ENCODE measurements around the gene BTBD19. TPM values are rescaled to one million over a fixed set of nuclear protein-coding genes. Genes with fewer than 3 reads are reported as not detected.
"Not testable (repeated sequence)": the region's sequence is repeated elsewhere in the genome, so short reads cannot be mapped to it uniquely, and the experiment has no call there.

Gene BTBD19
- 10 to 100 TPM; 13.5 to 22.2 TPM for total RNA-seq
- long read RNA-seq, donor 1, partial matches to known transcripts: 0 of 1 reads
- long read RNA-seq, donor 1, other reads (novel, unspliced or antisense): 1 of 1 reads
- long read RNA-seq, donor 2, partial matches to known transcripts: 0 of 5 reads
- long read RNA-seq, donor 2, other reads (novel, unspliced or antisense): 5 of 5 reads

GRCh38 chr1:44808063-44808937, at the start of gene BTBD19:
Gene BTBD19, plus strand, starts transcription at chr1:44808523. Its CDS starts 298 bp downstream, at chr1:44808821.
- peak; percentile 95 for DNase-seq (ENCODE audit: low spot score)
- intact Hi-C loops (cut with DNase I): no loop called here

GRCh38 chr1:44759077-44759476, 49.2 kb upstream of the BTBD19 start:
- DNase-seq (ENCODE audit: low spot score): no peak
- intact Hi-C loops (cut with DNase I): no loop called here

- no peak for DNase-seq (ENCODE audit: low spot score)
- intact Hi-C loops (cut with DNase I): no loop called here
These were observed 47.4 kb upstream of the BTBD19 start for GRCh38 chr1:44760876-44761275.

GRCh38 chr1:44766421-44766820, 41.9 kb upstream of the BTBD19 start:
- intact Hi-C loops (cut with DNase I); DNase-seq (ENCODE audit: low spot score): not testable (repeated sequence)

- intact Hi-C loops (cut with DNase I): no loop called here
- peak; percentile 97 for DNase-seq (ENCODE audit: low spot score)
These were observed 33.0 kb upstream of the BTBD19 start, which contains the start of gene RPS8 for GRCh38 chr1:44775078-44775929. Gene RPS8, plus strand, starts transcription at chr1:44775540. Its CDS starts 57 bp downstream, at chr1:44775597.

- intact Hi-C loops (cut with DNase I): no loop called here
- DNase-seq (ENCODE audit: low spot score): no peak
These were observed 32.2 kb upstream of the BTBD19 start for GRCh38 chr1:44775930-44776729.

GRCh38 chr1:44776730-44777068, 31.6 kb upstream of the BTBD19 start:
- DNase-seq (ENCODE audit: low spot score): no peak
- intact Hi-C loops (cut with DNase I): no loop called here

- intact Hi-C loops (cut with DNase I): no loop called here
- DNase-seq (ENCODE audit: low spot score): no peak
These were observed 30.8 kb upstream of the BTBD19 start for GRCh38 chr1:44777547-44777946.

GRCh38 chr1:44777969-44778635, 30.2 kb upstream of the BTBD19 start:
- no peak for DNase-seq (ENCODE audit: low spot score)
- intact Hi-C loops (cut with DNase I): no loop called here

GRCh38 chr1:44778705-44779576, 29.4 kb upstream of the BTBD19 start:
- intact Hi-C loops (cut with DNase I): no loop called here

GRCh38 chr1:44780583-44781121, 27.7 kb upstream of the BTBD19 start:
- no peak for DNase-seq (ENCODE audit: low spot score)
- intact Hi-C loops (cut with DNase I): loop anchor here in 1 of 2 donors (10.0 kb wide), 2 partner anchors 54 to 224 kb away; no protein-coding TSS in a partner anchor

More at GRCh38 chr1:44778705-44779576, 29.4 kb upstream of the BTBD19 start:
- DNase-seq (ENCODE audit: low spot score): no peak

- DNase-seq (ENCODE audit: low spot score): peak; percentile 22
- intact Hi-C loops (cut with DNase I): loop anchor here in 1 of 2 donors (10.0 kb wide), 2 partner anchors 51 to 221 kb away; no protein-coding TSS in a partner anchor
These were observed 24.6 kb upstream of the BTBD19 start for GRCh38 chr1:44783697-44784093.

- peak; percentile 80 for DNase-seq (ENCODE audit: low spot score)
- intact Hi-C loops (cut with DNase I): loop anchor here in 1 of 2 donors (10.0 kb wide), 2 partner anchors 50 to 220 kb away; no protein-coding TSS in a partner anchor
These were observed 24.0 kb upstream of the BTBD19 start for GRCh38 chr1:44784094-44785028.

GRCh38 chr1:44785029-44785380, 23.3 kb upstream of the BTBD19 start:
- peak; percentile 74 for DNase-seq (ENCODE audit: low spot score)
- intact Hi-C loops (cut with DNase I): loop anchor here in 1 of 2 donors (10.0 kb wide), 2 partner anchors 50 to 220 kb away; no protein-coding TSS in a partner anchor

- intact Hi-C loops (cut with DNase I): loop anchor here in 1 of 2 donors (10.0 kb wide), 2 partner anchors 49 to 219 kb away; no protein-coding TSS in a partner anchor
- peak; percentile 55 for DNase-seq (ENCODE audit: low spot score)
These were observed 22.7 kb upstream of the BTBD19 start for GRCh38 chr1:44785501-44786137.

Measured in posterior vena cava (tissue), 2 donors.